Trophoblast cell (in vitro differentiated cells and primary cell): ENCODE data around the gene CCL3.
A peak's percentile ranks its signal among the peaks of the same experiment; 100 is the strongest.

ENCODE experiments used
- DNase-seq, 2 donors: peaks; one replicate each; pipeline ENCODE4 v3.0.0-alpha.2; 2016
- H2AFZ ChIP-seq: 2 replicates; pipeline ENCODE4 v1.6.1; 2013; ENCODE audit warnings: low read length, moderate library complexity, mild to moderate bottlenecking; ENCODE audit not compliant: insufficient read depth, poor library complexity
- H2AK5ac ChIP-seq: 2 replicates; pipeline ENCODE4 v1.6.1; 2013; ENCODE audit warnings: mild to moderate bottlenecking, low read length
- H2BK120ac ChIP-seq: 2 replicates; pipeline ENCODE4 v1.6.1; 2013; ENCODE audit warnings: low read length, mild to moderate bottlenecking, moderate library complexity; ENCODE audit not compliant: insufficient read depth, poor library complexity
- H2BK12ac ChIP-seq: 2 replicates; pipeline ENCODE4 v1.6.1; 2013; ENCODE audit warnings: mild to moderate bottlenecking, low read length, moderate library complexity
- H2BK5ac ChIP-seq: 2 replicates; pipeline ENCODE4 v1.6.1; 2013; ENCODE audit warnings: low read length, low read depth, moderate library complexity, mild to moderate bottlenecking; ENCODE audit not compliant: poor library complexity
- H3K14ac ChIP-seq: 2 replicates; pipeline ENCODE4 v1.6.1; 2013; ENCODE audit warnings: mild to moderate bottlenecking, low read length
- H3K18ac ChIP-seq: 2 replicates; pipeline ENCODE4 v1.6.1; 2013; ENCODE audit warnings: mild to moderate bottlenecking, low read length
- H3K23ac ChIP-seq: 2 replicates; pipeline ENCODE4 v1.6.1; 2013; ENCODE audit warnings: low read length
- H3K27ac ChIP-seq: 2 replicates; pipeline ENCODE4 v1.5.1; 2013; ENCODE audit warnings: low read depth, mild to moderate bottlenecking, inconsistent platforms, low read length, moderate library complexity
- H3K27me3 ChIP-seq: 2 replicates; pipeline ENCODE4 v1.6.1; 2013; ENCODE audit warnings: inconsistent platforms, mild to moderate bottlenecking, low read length, moderate library complexity; ENCODE audit not compliant: insufficient read depth
- H3K36me3 ChIP-seq, 2 experiments: 1 replicate in 1 of 2; 2 replicates in 1 of 2; pipeline ENCODE4 v1.6.1; 2013; ENCODE audit warnings: low read length in 2 of 2, mild to moderate bottlenecking in 2 of 2, moderate library complexity in 1 of 2; ENCODE audit not compliant: insufficient read depth in 2 of 2, control insufficient read depth in 1 of 2
- H3K4ac ChIP-seq: 2 replicates; pipeline ENCODE4 v1.6.1; 2013; ENCODE audit warnings: low read depth, mild to moderate bottlenecking, low read length, moderate library complexity
- H3K4me1 ChIP-seq, 2 experiments: 1 replicate in 1 of 2; 2 replicates in 1 of 2; pipeline ENCODE4 v1.6.1; 2013; ENCODE audit warnings: low read length in 2 of 2, mild to moderate bottlenecking in 2 of 2, moderate library complexity in 1 of 2; ENCODE audit not compliant: insufficient read depth in 2 of 2, control insufficient read depth in 1 of 2
- H3K4me2 ChIP-seq: 2 replicates; pipeline ENCODE4 v1.6.1; 2013; ENCODE audit warnings: inconsistent platforms, mild to moderate bottlenecking, low read length, moderate library complexity
- H3K4me3 ChIP-seq: 2 replicates; pipeline ENCODE4 v1.5.1; 2013; ENCODE audit warnings: mild to moderate bottlenecking, low read depth, low read length, inconsistent platforms
- H3K79me1 ChIP-seq: one replicate; pipeline ENCODE4 v1.6.1; 2013; ENCODE audit warnings: low read length
- H3K79me2 ChIP-seq: 2 replicates; pipeline ENCODE4 v1.6.1; 2013; ENCODE audit warnings: low read length, mild to moderate bottlenecking; ENCODE audit not compliant: control insufficient read depth, insufficient read depth, poor library complexity
- H3K9ac ChIP-seq: 2 replicates; pipeline ENCODE4 v1.6.1; 2013; ENCODE audit warnings: mild to moderate bottlenecking, low read length
- H3K9me3 ChIP-seq: 2 replicates; pipeline ENCODE4 v1.6.1; 2013; ENCODE audit warnings: low read depth, mild to moderate bottlenecking, control low read depth, inconsistent platforms, low read length; ENCODE audit not compliant: insufficient read depth
- H4K12ac ChIP-seq: 2 replicates; pipeline ENCODE4 v1.6.1; 2013; ENCODE audit warnings: low read depth, mild to moderate bottlenecking, low read length, moderate library complexity
- H4K8ac ChIP-seq: 2 replicates; pipeline ENCODE4 v1.6.1; 2013; ENCODE audit warnings: low read depth, mild to moderate bottlenecking, low read length, moderate library complexity
- H4K91ac ChIP-seq: one replicate; pipeline ENCODE4 v1.6.1; 2013; ENCODE audit warnings: low read depth, mild to moderate bottlenecking, low read length, moderate library complexity
- WGBS: extraction: QIAGEN DNeasy Blood & Tissue Kit; methylation state at CpG from one replicate; pipeline ENCODE4 v1.1.7; 2013; ENCODE audit warnings: missing lambda C conversion rate; ENCODE audit not compliant: insufficient read length, insufficient coverage; ENCODE audit errors: extremely low coverage; 5-methylcytosine and 5-hydroxymethylcytosine counted together

CCL3 gene

DNA sequence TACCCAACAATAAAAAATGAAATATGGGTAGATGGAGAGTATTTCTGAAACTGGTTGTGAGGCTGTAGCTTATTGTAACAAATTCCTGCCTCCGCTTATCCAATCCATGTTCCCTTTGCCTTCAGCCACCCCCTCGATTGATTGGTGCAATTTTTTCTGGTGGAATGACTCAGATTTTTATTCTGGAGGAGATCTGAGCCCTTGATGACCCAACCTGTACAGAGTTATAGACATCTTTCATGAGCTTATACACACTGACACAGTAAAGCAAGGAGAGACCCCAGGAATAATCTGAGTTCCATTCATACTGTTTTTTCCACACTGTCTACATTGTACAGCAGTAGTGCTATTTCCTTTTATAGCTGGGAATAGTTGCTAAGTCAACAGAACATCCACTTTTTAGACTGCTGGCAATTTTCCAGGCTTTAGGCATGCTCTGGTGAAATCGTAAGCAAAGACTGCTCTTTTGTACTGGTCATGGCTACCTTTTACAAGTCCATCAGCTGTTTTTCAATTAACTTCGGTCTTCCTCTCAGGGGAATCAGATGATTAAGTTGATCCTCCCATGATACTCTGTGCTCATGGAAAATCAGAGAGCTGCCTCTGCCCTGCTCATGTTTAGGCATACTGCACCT lies 43.8 kb upstream of the CCL3 start:
- Histone ChIP-seq H3K4me2 (no peak overlapping the region), H2AK5ac (no peak overlapping the region), H4K91ac (no peak overlapping the region), H3K27ac (no peak overlapping the region), H2BK5ac (no peak overlapping the region), H3K14ac (no peak overlapping the region), H3K9ac (no peak overlapping the region), H3K4me3 (no peak overlapping the region), H3K27me3 (no peaks in the 10 kb centered on the region), H3K79me1 (no peaks in the 10 kb centered on the region), H2BK12ac (no peak overlapping the region), H3K9me3 (no peaks in the 10 kb centered on the region), H2BK120ac (no peak overlapping the region), H3K23ac (no peak overlapping the region), H3K36me3 (no peaks in the 10 kb centered on the region), H3K4me1 (no peaks in the 10 kb centered on the region), H4K8ac (no peak overlapping the region), H3K79me2 (no peaks in the 10 kb centered on the region), H2AFZ (no peak overlapping the region), H4K12ac (no peak overlapping the region), H3K4ac (no peak overlapping the region), H3K18ac (no peak overlapping the region)
- WGBS, result no CpG with 5 or more reads among the region's 4 CpGs
- peak in 1 of 2 donors; percentile 18 for DNase-seq

DNA sequence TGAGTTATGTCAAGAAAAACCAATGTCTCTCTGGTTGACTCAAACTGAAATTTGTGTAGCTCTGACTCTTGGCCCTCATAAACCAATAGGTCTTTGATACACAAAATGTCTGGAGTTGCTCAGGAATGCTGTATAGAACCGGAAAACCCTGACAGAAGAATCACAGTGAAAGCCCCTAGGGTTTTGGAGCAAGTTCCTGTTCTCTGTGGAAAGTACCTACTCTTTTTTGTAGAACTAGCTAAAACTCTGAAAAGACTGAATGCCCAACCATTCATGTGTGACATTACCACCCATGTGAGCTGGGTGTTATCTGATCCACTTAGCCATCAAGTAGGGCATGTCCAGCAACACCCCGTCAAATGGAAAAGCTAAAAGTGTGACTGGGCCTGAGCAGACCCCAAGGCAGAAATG lies 42.5 kb upstream of the CCL3 start:
- Histone ChIP-seq H2BK12ac (no peak overlapping the region), H3K18ac (no peak overlapping the region), H2AFZ (no peak overlapping the region), H3K14ac (no peak overlapping the region), H3K4me3 (no peak overlapping the region), H3K4ac (no peak overlapping the region), H3K23ac (no peak overlapping the region), H3K9me3 (no peaks in the 10 kb centered on the region), H3K4me1 (no peaks in the 10 kb centered on the region), H2AK5ac (no peak overlapping the region), H4K91ac (no peak overlapping the region), H3K27ac (no peak overlapping the region), H3K4me2 (no peak overlapping the region), H3K27me3 (no peaks in the 10 kb centered on the region), H4K12ac (no peak overlapping the region), H3K79me1 (no peaks in the 10 kb centered on the region), H2BK120ac (no peak overlapping the region), H3K9ac (no peak overlapping the region), H3K79me2 (no peaks in the 10 kb centered on the region), H3K36me3 (no peaks in the 10 kb centered on the region), H4K8ac (no peak overlapping the region), H2BK5ac (no peak overlapping the region)
- no CpG with 5 or more reads among the region's 2 CpGs for WGBS
- DNase-seq, result peak; percentile 31 to 37

DNA sequence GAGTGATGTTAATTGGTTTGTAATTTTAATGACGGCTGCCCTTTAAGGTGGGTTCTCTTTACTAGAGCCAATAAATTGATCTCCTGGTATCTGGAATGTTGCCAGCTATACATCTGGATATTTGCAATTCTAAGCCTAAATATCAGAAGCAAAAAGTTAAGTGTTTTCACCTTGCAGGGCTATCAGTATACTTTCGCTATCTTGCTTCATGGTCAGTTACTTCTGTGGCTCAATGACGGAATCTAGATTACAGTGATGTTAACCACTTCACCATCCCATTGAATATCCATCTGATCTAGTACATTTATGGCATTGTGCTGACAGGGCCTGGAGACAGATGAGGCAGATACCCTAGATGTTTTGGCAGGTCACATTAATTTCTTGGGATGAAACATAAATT lies 42.0 kb upstream of the CCL3 start:
- H3K9ac ChIP-seq, result no peak overlapping the region
- no peak overlapping the region for H3K4me3 ChIP-seq
- H2BK12ac ChIP-seq, result no peak overlapping the region
- H3K18ac ChIP-seq, result no peak overlapping the region
- no peaks in the 10 kb centered on the region for H3K27me3 ChIP-seq
- no peak overlapping the region for H3K4ac ChIP-seq
- H3K27ac ChIP-seq, result no peak overlapping the region
- no peaks in the 10 kb centered on the region for H3K9me3 ChIP-seq
- no CpG with 5 or more reads among the region's 3 CpGs for WGBS
- no peak for DNase-seq
- no peak overlapping the region for H2AK5ac ChIP-seq
- H3K4me1 ChIP-seq, result no peaks in the 10 kb centered on the region
- no peak overlapping the region for H4K91ac ChIP-seq
- no peak overlapping the region for H2BK120ac ChIP-seq
- no peak overlapping the region for H4K8ac ChIP-seq
- no peaks in the 10 kb centered on the region for H3K36me3 ChIP-seq
- H3K14ac ChIP-seq, result no peak overlapping the region
- H2AFZ ChIP-seq, result no peak overlapping the region
- H3K79me2 ChIP-seq, result no peaks in the 10 kb centered on the region
- no peaks in the 10 kb centered on the region for H3K79me1 ChIP-seq
- no peak overlapping the region for H2BK5ac ChIP-seq
- no peak overlapping the region for H4K12ac ChIP-seq
- no peak overlapping the region for H3K4me2 ChIP-seq
- H3K23ac ChIP-seq, result no peak overlapping the region

DNA sequence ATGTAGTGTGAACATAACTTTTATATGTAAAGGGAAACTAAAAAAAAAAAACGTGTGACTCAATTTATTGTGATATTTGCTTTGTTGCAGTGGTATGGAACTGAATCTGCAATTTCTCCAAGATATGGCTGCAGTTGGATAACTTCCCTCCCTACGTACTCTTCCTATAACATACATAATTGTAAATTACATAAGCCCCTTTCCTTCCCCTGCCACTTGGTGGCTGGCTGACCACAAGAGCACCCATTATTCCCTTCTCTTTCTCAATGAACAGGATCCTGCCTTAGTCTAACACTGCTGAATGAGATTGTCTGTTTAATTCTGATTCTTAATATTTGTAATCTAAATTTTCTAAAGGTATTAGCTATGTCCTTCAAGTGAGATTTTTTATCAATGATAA lies 41.5 kb upstream of the CCL3 start:
- peaks cover 2% of the 10 kb centered on the region for H3K9me3 ChIP-seq
- no peak overlapping the region for H3K4me2 ChIP-seq
- H3K9ac ChIP-seq, result no peak overlapping the region
- no peak overlapping the region for H2AFZ ChIP-seq
- no peak overlapping the region for H3K18ac ChIP-seq
- H3K36me3 ChIP-seq, result no peaks in the 10 kb centered on the region
- H2AK5ac ChIP-seq, result no peak overlapping the region
- no peak overlapping the region for H3K14ac ChIP-seq
- H2BK12ac ChIP-seq, result no peak overlapping the region
- H3K27ac ChIP-seq, result no peak overlapping the region
- no peak overlapping the region for H3K4me3 ChIP-seq
- H2BK5ac ChIP-seq, result no peak overlapping the region
- H3K23ac ChIP-seq, result no peak overlapping the region
- H4K91ac ChIP-seq, result no peak overlapping the region
- H3K79me2 ChIP-seq, result no peaks in the 10 kb centered on the region
- no peaks in the 10 kb centered on the region for H3K79me1 ChIP-seq
- H2BK120ac ChIP-seq, result no peak overlapping the region
- no peak overlapping the region for H3K4ac ChIP-seq
- DNase-seq, result no peak
- H3K4me1 ChIP-seq, result no peaks in the 10 kb centered on the region
- WGBS, result no CpG with 5 or more reads among the region's 2 CpGs
- H4K8ac ChIP-seq, result no peak overlapping the region
- H4K12ac ChIP-seq, result no peak overlapping the region
- no peaks in the 10 kb centered on the region for H3K27me3 ChIP-seq
